DND-41 (cell line): ENCODE measurements around the gene OR10T2.

Experiments
- ATAC-seq: fragments of 200-7000 bp; cut with Tn5 transposase; 3 replicates; pipeline ENCODE4 v1.9.1; 2021; ENCODE audit warnings: low read depth; ENCODE audit not compliant: insufficient read depth
- DNase-seq: peaks from one replicate; pipeline ENCODE4 v3.0.0-alpha.2; 2020
- H2AFZ ChIP-seq: 2 replicates; pipeline ENCODE4 v1.6.0; 2012; ENCODE audit warnings: low read depth, low read length
- H3K27ac ChIP-seq: 2 replicates; pipeline ENCODE4 v1.5.1; 2012; ENCODE audit warnings: low read length, inconsistent platforms
- H3K27me3 ChIP-seq: fragments of 200-600 bp; sonication (generic); 2 replicates; pipeline ENCODE4 v1.6.0; 2012; ENCODE audit warnings: low read length, mild to moderate bottlenecking, inconsistent platforms; ENCODE audit not compliant: insufficient read depth, poor library complexity
- H3K36me3 ChIP-seq: 2 replicates; pipeline ENCODE4 v1.5.1; 2012; ENCODE audit warnings: low read length, inconsistent platforms; ENCODE audit not compliant: insufficient read depth
- H3K4me1 ChIP-seq: 2 replicates; pipeline ENCODE4 v1.5.1; 2012; ENCODE audit warnings: mild to moderate bottlenecking, low read length; ENCODE audit not compliant: insufficient read depth
- H3K4me2 ChIP-seq: 2 replicates; pipeline ENCODE4 v1.6.0; 2012; ENCODE audit warnings: mild to moderate bottlenecking, moderate library complexity, low read length, inconsistent platforms; ENCODE audit not compliant: insufficient read depth
- H3K4me3 ChIP-seq, 2 experiments: fragments of 200-600 bp in 1 of 2; shearing (Covaris generic) in 1 of 2; 2 replicates each; pipeline ENCODE4 v1.5.1; 2012 to 2016; ENCODE audit warnings: inconsistent platforms in 2 of 2, low read length in 2 of 2, mild to moderate bottlenecking in 2 of 2, low read depth in 1 of 2, moderate library complexity in 1 of 2
- H3K79me2 ChIP-seq: 2 replicates; pipeline ENCODE4 v1.6.0; 2012; ENCODE audit warnings: low read length, inconsistent platforms; ENCODE audit not compliant: insufficient read depth
- H3K9ac ChIP-seq: 2 replicates; pipeline ENCODE4 v1.6.0; 2012; ENCODE audit warnings: low read depth, mild to moderate bottlenecking, inconsistent platforms, low read length, moderate library complexity
- H3K9me3 ChIP-seq: 2 replicates; pipeline ENCODE4 v1.5.1; 2012; ENCODE audit warnings: low read length, moderate library complexity, mild to moderate bottlenecking, inconsistent platforms; ENCODE audit not compliant: insufficient read depth, severe bottlenecking
- H4K20me1 ChIP-seq: 2 replicates; pipeline ENCODE4 v1.6.0; 2012; ENCODE audit warnings: low read length; ENCODE audit not compliant: insufficient read depth
- EZH2 ChIP-seq: IDR thresholded peaks from 3 replicates; pipeline ENCODE4 v1.6.1; 2012; ENCODE audit warnings: borderline replicate concordance, low read depth, mild to moderate bottlenecking, moderate library complexity, low read length, inconsistent platforms; ENCODE audit not compliant: severe bottlenecking
- TF ChIP-seq, protein P1 (sequence below): IDR thresholded peaks from 2 replicates; pipeline ENCODE4 v1.5.1; 2012; ENCODE audit warnings: borderline replicate concordance, low read length, moderate library complexity, mild to moderate bottlenecking; ENCODE audit not compliant: poor library complexity, severe bottlenecking; ENCODE audit errors: extremely low read depth

The OR10T2 gene

DNA sequence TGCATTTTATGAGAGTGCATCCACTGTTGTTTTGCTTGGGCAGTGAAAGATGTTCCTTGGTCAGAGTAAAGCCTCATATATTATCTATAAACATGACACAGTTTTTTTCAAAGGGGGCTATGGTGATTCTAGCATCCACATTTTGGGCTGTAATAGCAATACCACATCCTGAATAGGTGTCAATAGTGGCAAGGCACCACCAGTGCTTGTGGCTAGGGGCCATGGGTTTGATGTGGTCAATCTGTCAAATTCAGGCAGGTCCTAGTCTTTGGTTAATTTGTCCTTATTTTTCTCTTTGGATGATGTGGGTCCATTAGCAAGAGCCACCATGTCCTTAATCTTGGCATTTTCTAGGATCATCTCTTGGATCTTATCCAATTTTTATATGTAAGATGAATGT lies 32.5 kb downstream of the OR10T2 start:
- ATAC-seq (peak; percentile 75), DNase-seq (peak; percentile 74)
- peaks cover 12% of the 10 kb centered on the region for H3K9me3 ChIP-seq
- H3K79me2 ChIP-seq: no peaks in the 10 kb centered on the region
- H3K36me3 ChIP-seq: peaks cover 5% of the 10 kb centered on the region; the same call in 1 of the 2 replicates
- H3K27me3 ChIP-seq: no peaks in the 10 kb centered on the region
- peaks cover 51% of the 10 kb centered on the region for H3K4me1 ChIP-seq
- no peak overlapping the region for H3K4me2 ChIP-seq
- H3K9ac ChIP-seq: no peak overlapping the region
- H2AFZ ChIP-seq: no peak overlapping the region
- no peak overlapping the region for H3K4me3 ChIP-seq
- TF ChIP-seq EZH2: no peak
- TF ChIP-seq, protein P1, sequence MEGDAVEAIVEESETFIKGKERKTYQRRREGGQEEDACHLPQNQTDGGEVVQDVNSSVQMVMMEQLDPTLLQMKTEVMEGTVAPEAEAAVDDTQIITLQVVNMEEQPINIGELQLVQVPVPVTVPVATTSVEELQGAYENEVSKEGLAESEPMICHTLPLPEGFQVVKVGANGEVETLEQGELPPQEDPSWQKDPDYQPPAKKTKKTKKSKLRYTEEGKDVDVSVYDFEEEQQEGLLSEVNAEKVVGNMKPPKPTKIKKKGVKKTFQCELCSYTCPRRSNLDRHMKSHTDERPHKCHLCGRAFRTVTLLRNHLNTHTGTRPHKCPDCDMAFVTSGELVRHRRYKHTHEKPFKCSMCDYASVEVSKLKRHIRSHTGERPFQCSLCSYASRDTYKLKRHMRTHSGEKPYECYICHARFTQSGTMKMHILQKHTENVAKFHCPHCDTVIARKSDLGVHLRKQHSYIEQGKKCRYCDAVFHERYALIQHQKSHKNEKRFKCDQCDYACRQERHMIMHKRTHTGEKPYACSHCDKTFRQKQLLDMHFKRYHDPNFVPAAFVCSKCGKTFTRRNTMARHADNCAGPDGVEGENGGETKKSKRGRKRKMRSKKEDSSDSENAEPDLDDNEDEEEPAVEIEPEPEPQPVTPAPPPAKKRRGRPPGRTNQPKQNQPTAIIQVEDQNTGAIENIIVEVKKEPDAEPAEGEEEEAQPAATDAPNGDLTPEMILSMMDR: no peak
- peak overlapping the region; percentile 47; the same call in 1 of the 2 replicates for H3K27ac ChIP-seq
- H4K20me1 ChIP-seq: no peaks in the 10 kb centered on the region

DNA sequence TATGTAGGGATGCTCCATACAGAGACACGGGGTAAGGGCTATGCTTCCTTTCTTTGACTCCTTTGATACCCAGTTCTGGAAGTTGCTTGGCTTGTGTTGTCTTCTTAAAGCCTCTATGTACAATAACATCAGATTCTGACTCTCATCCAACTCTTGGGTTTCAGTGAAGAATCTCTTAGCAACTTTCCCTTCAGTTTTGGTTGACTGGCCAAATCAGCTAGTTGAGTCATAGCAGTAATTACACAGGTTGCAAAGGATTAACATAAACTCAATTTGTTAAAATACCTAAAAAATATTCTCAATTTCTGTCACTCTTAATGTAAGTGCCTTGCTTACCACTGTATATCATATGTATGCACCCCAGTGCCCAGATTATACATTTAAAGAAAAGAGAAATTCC lies 36.3 kb downstream of the OR10T2 start:
- Histone ChIP-seq H3K9me3 (no peaks in the 10 kb centered on the region), H3K4me2 (peak overlapping the region; percentile 37; the same call in 1 of the 2 replicates), H3K27ac (peak overlapping the region; percentile 86)

GRCh38 chr1:158362482-158362881 lies 36.8 kb downstream of the OR10T2 start:
- DNase-seq: peak; percentile 32
- Histone ChIP-seq H3K27me3 (no peaks in the 10 kb centered on the region), H3K27ac (peak overlapping the region; percentile 86), H3K79me2 (peaks cover 5% of the 10 kb centered on the region), H2AFZ (no peak overlapping the region), H3K4me3 (peak overlapping the region in 1 of 2 experiments; percentile 15; a peak in 1 of 4 replicates), H3K4me1 (peaks cover 49% of the 10 kb centered on the region), H3K4me2 (peak overlapping the region; percentile 37; the same call in 1 of the 2 replicates), H3K9ac (peak overlapping the region; percentile 29), H4K20me1 (no peaks in the 10 kb centered on the region), H3K36me3 (0 out of 2 replicates have a peak, but pooled peaks cover 3% of the 10 kb centered on the region), H3K9me3 (no peaks in the 10 kb centered on the region)
- TF ChIP-seq, protein P1: no peak
- TF ChIP-seq EZH2: no peak
- ATAC-seq: peak; percentile 41

More for the DNA sequence above, 36.3 kb downstream of the OR10T2 start:
- DNase-seq (no peak), ATAC-seq (no peak)
- peaks cover 46% of the 10 kb centered on the region for H3K4me1 ChIP-seq
- peak overlapping the region; percentile 29 for H3K9ac ChIP-seq
- H3K4me3 ChIP-seq: peak overlapping the region in 1 of 2 experiments; percentile 15; a peak in 1 of 4 replicates
- no peak overlapping the region for H2AFZ ChIP-seq
- no peaks in the 10 kb centered on the region for H3K27me3 ChIP-seq
- TF ChIP-seq, protein P1: no peak
- TF ChIP-seq EZH2: no peak
- no peaks in the 10 kb centered on the region for H4K20me1 ChIP-seq
- peaks cover under 1% of the 10 kb centered on the region; the same call in 1 of the 2 replicates for H3K79me2 ChIP-seq
- no peaks in the 10 kb centered on the region for H3K36me3 ChIP-seq
